Esophagus muscularis mucosa (tissue), 4 donors: ENCODE measurements around the gene PTPRE. TPM values are rescaled to one million over a fixed set of nuclear protein-coding genes. Genes with fewer than 3 reads are reported as not detected.

Experiments
- DNase-seq: peaks from one replicate; pipeline ENCODE4 v3.0.0-alpha.2; 2017; ENCODE audit errors: extremely low spot score
- H3K27ac ChIP-seq, 4 donors: fragments of 200-600 bp; sonication (generic); replicated peaks in 1 of 4; 1 replicate in 3 of 4; 2 replicates in 1 of 4; pipeline ENCODE4 v1.5.1; 2016 to 2019; ENCODE audit warnings: mild to moderate bottlenecking in 1 of 4
- H3K27me3 ChIP-seq, 4 donors: fragments of 200-600 bp; sonication (generic); one replicate each; pipeline versions ENCODE4 v1.5.1 to v1.6.0; 2016 to 2019
- H3K36me3 ChIP-seq, 4 donors: fragments of 200-600 bp; sonication (generic); one replicate each; pipeline ENCODE4 v1.5.1; 2016 to 2019
- H3K4me1 ChIP-seq, 4 donors: fragments of 200-600 bp; sonication (generic); one replicate each; pipeline ENCODE4 v1.5.1; 2016 to 2019
- H3K4me3 ChIP-seq, 4 donors: fragments of 200-600 bp; sonication (generic); 1 replicate in 2 of 4; 2 replicates in 2 of 4; pipeline ENCODE4 v1.5.1; 2016 to 2019; ENCODE audit warnings: mild to moderate bottlenecking in 4 of 4, moderate library complexity in 1 of 4
- H3K9me3 ChIP-seq, 4 donors: fragments of 200-600 bp; sonication (generic); 1 replicate in 3 of 4; 2 replicates in 1 of 4; pipeline ENCODE4 v1.5.1; 2016 to 2019
- CTCF ChIP-seq, 3 experiments: fragments of 200-600 bp in 2 of 3; fragments of 450-650 bp in 1 of 3; sonication (generic) in 2 of 3; IDR thresholded peaks; one replicate each; pipeline ENCODE4 v1.5.1; 2017 to 2019; ENCODE audit warnings: antibody characterized with exemption in 3 of 3, mild to moderate bottlenecking in 2 of 3, moderate library complexity in 1 of 3
- EP300 ChIP-seq: sonication (generic); formaldehyde crosslinking; IDR thresholded peaks from one replicate; pipeline ENCODE4 v1.6.1; 2017; ENCODE audit warnings: antibody characterized with exemption
- POLR2A ChIP-seq: fragments of 450-650 bp; IDR thresholded peaks from one replicate; pipeline ENCODE4 v1.6.1; 2017; ENCODE audit warnings: antibody characterized with exemption, moderate library complexity, mild to moderate bottlenecking, low read depth
- POLR2AphosphoS5 ChIP-seq, 2 donors: sonication (generic); formaldehyde crosslinking; IDR thresholded peaks; one replicate each; pipeline ENCODE4 v1.6.1; 2017; ENCODE audit warnings: antibody characterized with exemption in 2 of 2
- WGBS: methylation state at CpG from one replicate; pipeline ENCODE4 v1.1.5; 2018; 5-methylcytosine and 5-hydroxymethylcytosine counted together
- intact Hi-C: fragments of 100-400 bp; cut with DNase I; formaldehyde crosslinking; loops from one replicate; pipeline ENCODE4 v1.15.1; 2023
- total RNA-seq, 4 donors: library from RNA; depleted of rRNA; stranded (reverse); fragments of >200 nt; gene quantifications; one replicate each; pipeline versions ENCODE4 v1.1.0 to v1.2.1, GENCODE V29; 2016

Gene PTPRE
- total RNA-seq, 4 donors from 2014 or later = 8.7 to 22.4 (median 13.3) TPM

GRCh38 chr10:127875916-127876315 is 31.0 kb upstream of the PTPRE start:
- 91% methylated on average over 5 of the region's 5 CpGs for WGBS
- H3K36me3 ChIP-seq = no peaks in the 10 kb centered on the region
- H3K4me1 ChIP-seq = peaks cover 0 to 11% (median 3%) of the 10 kb centered on the region in 4 donors
- TF ChIP-seq POLR2A = no peak
- TF ChIP-seq CTCF (IDR thresholded peaks at IDR 0.05) = no peak
- TF ChIP-seq POLR2AphosphoS5 (IDR thresholded peaks at IDR 0.05) = no peak
- no peak for TF ChIP-seq EP300
- H3K27me3 ChIP-seq = peaks cover 0 to 31% (median 0%) of the 10 kb centered on the region in 4 donors
- intact Hi-C loops = no loop called here
- no peak overlapping the region for H3K4me3 ChIP-seq
- no peaks in the 10 kb centered on the region for H3K9me3 ChIP-seq
- H3K27ac ChIP-seq = no peak overlapping the region
- no peak for DNase-seq

- 89% methylated on average over 4 of the region's 4 CpGs for WGBS
- TF ChIP-seq POLR2A = no peak
- peaks cover 0 to 21% (median 0%) of the 10 kb centered on the region in 4 donors for H3K27me3 ChIP-seq
- H3K4me3 ChIP-seq = no peak overlapping the region
- intact Hi-C loops = no loop called here
- no peak for DNase-seq
- no peaks in the 10 kb centered on the region for H3K9me3 ChIP-seq
- H3K27ac ChIP-seq = no peak overlapping the region
- H3K4me1 ChIP-seq = peaks cover 0 to 11% (median 4%) of the 10 kb centered on the region in 4 donors
- H3K36me3 ChIP-seq = no peaks in the 10 kb centered on the region
These were observed 29.8 kb upstream of the PTPRE start for GRCh38 chr10:127877116-127877515.

- intact Hi-C loops = no loop called here
- H3K27me3 ChIP-seq = peaks cover 0 to 16% (median 0%) of the 10 kb centered on the region in 4 donors
- no peak overlapping the region for H3K4me3 ChIP-seq
- DNase-seq = no peak
- H3K27ac ChIP-seq = no peak overlapping the region
- no peak for TF ChIP-seq POLR2A
- TF ChIP-seq POLR2AphosphoS5 (IDR thresholded peaks at IDR 0.05) = no peak
- TF ChIP-seq EP300 = no peak
- no peak for TF ChIP-seq CTCF (IDR thresholded peaks at IDR 0.05)
- H3K9me3 ChIP-seq = no peaks in the 10 kb centered on the region
- peaks cover 0 to 6% (median 2%) of the 10 kb centered on the region in 4 donors for H3K4me1 ChIP-seq
- no peaks in the 10 kb centered on the region for H3K36me3 ChIP-seq
- WGBS = 89% methylated on average over 5 of the region's 5 CpGs
These were observed 29.2 kb upstream of the PTPRE start for GRCh38 chr10:127877699-127878098.

- WGBS = 98% methylated on average over 3 of the region's 4 CpGs
These were observed 28.3 kb upstream of the PTPRE start for GRCh38 chr10:127878475-127879055.

GRCh38 chr10:127880557-127880956 is 26.3 kb upstream of the PTPRE start:
- H3K9me3 ChIP-seq = no peaks in the 10 kb centered on the region
- no peaks in the 10 kb centered on the region for H3K27me3 ChIP-seq
- 60% methylated on average over 1 of the region's 2 CpGs for WGBS
- DNase-seq = peak; percentile 89
- H3K4me1 ChIP-seq = peaks cover 0 to 6% (median 2%) of the 10 kb centered on the region in 4 donors
- no peak overlapping the region for H3K4me3 ChIP-seq
- TF ChIP-seq CTCF (IDR thresholded peaks at IDR 0.05) (no peak), POLR2AphosphoS5 (IDR thresholded peaks at IDR 0.05) (no peak), POLR2A (no peak), EP300 (no peak)
- H3K27ac ChIP-seq = peak overlapping the region in 1 of 4 donors; percentile 54
- H3K36me3 ChIP-seq = no peaks in the 10 kb centered on the region
- intact Hi-C loops = no loop called here

More at GRCh38 chr10:127878475-127879055, 28.3 kb upstream of the PTPRE start:
- no peak for TF ChIP-seq EP300
- TF ChIP-seq CTCF (IDR thresholded peaks at IDR 0.05) = no peak
- no peak for TF ChIP-seq POLR2AphosphoS5 (IDR thresholded peaks at IDR 0.05)
- no peaks in the 10 kb centered on the region for H3K36me3 ChIP-seq
- intact Hi-C loops = no loop called here
- H3K9me3 ChIP-seq = no peaks in the 10 kb centered on the region
- H3K27ac ChIP-seq = no peak overlapping the region
- H3K4me1 ChIP-seq = peaks cover 0 to 6% (median 2%) of the 10 kb centered on the region in 4 donors
- H3K27me3 ChIP-seq = peaks cover 0 to 13% (median 0%) of the 10 kb centered on the region in 4 donors
- peak; percentile 42 for DNase-seq
- H3K4me3 ChIP-seq = no peak overlapping the region
